ENCODE data around the gene PAK2. TPM values are rescaled to one million over a fixed set of nuclear protein-coding genes. Genes with fewer than 3 reads are reported as not detected.
"Not testable (repeated sequence)": the region's sequence is repeated elsewhere in the genome, so short reads cannot be mapped to it uniquely, and the experiment has no call there.

The PAK2 gene
- total and polyA plus RNA-seq, 3 donors from 2014 or later: 30.7 to 49.2 (median 47.4) TPM

GRCh38 chr3:196712514-196713413, 26.9 kb upstream of the PAK2 start:
- peak; percentile 76 for DNase-seq
- H3K36me3 ChIP-seq (ENCODE audit: low read depth, missing control alignments): no peaks in the 10 kb centered on the region
- H3K27ac ChIP-seq: peak overlapping the region; percentile 92 to 97
- 11 to 20% methylated on average over 7 to 20 of the region's 64 CpGs for WGBS, 2 donors
- H3K4me3 ChIP-seq: peak overlapping the region; percentile 74 to 85
- no peaks in the 10 kb centered on the region for H3K27me3 ChIP-seq
- no peaks in the 10 kb centered on the region for H3K9me3 ChIP-seq
- H3K4me1 ChIP-seq: peaks cover 8% of the 10 kb centered on the region
- TF ChIP-seq CTCF (IDR thresholded peaks at IDR 0.05): no peak
- intact Hi-C loops (cut with DNase I; ENCODE audit: low total_unique reads): no loop called here

GRCh38 chr3:196717162-196717561, 22.5 kb upstream of the PAK2 start:
- 93 to 94% methylated on average over 3 of the region's 3 CpGs for WGBS, 2 donors
- H3K4me1 ChIP-seq; H3K27ac ChIP-seq; H3K36me3 ChIP-seq (ENCODE audit: low read depth, missing control alignments); H3K4me3 ChIP-seq; H3K9me3 ChIP-seq; H3K27me3 ChIP-seq; DNase-seq; intact Hi-C loops (cut with DNase I; ENCODE audit: low total_unique reads): not testable (repeated sequence)

GRCh38 chr3:196721097-196721496, 18.6 kb upstream of the PAK2 start:
- Histone ChIP-seq H3K4me3 (no peak overlapping the region), H3K4me1 (no peaks in the 10 kb centered on the region), H3K27ac (no peak overlapping the region), H3K27me3 (no peaks in the 10 kb centered on the region), H3K36me3 (ENCODE audit: low read depth, missing control alignments) (no peaks in the 10 kb centered on the region), H3K9me3 (no peaks in the 10 kb centered on the region)
- no peak for DNase-seq
- intact Hi-C loops (cut with DNase I; ENCODE audit: low total_unique reads): no loop called here
- TF ChIP-seq POLR2A (IDR thresholded peaks at IDR 0.05) (no peak), CTCF (IDR thresholded peaks at IDR 0.05) (no peak)
- WGBS, 2 donors: 95 to 98% methylated on average over 2 of the region's 2 CpGs

- Histone ChIP-seq H3K36me3 (ENCODE audit: low read depth, missing control alignments) (no peaks in the 10 kb centered on the region), H3K9me3 (no peaks in the 10 kb centered on the region), H3K4me3 (no peak overlapping the region), H3K4me1 (no peaks in the 10 kb centered on the region), H3K27me3 (no peaks in the 10 kb centered on the region), H3K27ac (no peak overlapping the region)
- TF ChIP-seq CTCF (IDR thresholded peaks at IDR 0.05): no peak
- TF ChIP-seq POLR2A (IDR thresholded peaks at IDR 0.05): no peak
- 85 to 95% methylated on average over 7 of the region's 7 CpGs for WGBS, 2 donors
- intact Hi-C loops (cut with DNase I; ENCODE audit: low total_unique reads): no loop called here
- no peak for DNase-seq
Observed at GRCh38 chr3:196726788-196727675, 12.6 kb upstream of the PAK2 start.

- intact Hi-C loops (cut with DNase I; ENCODE audit: low total_unique reads): no loop called here
- no peaks in the 10 kb centered on the region for H3K9me3 ChIP-seq
- H3K27ac ChIP-seq: no peak overlapping the region
- WGBS, 2 donors: 89 to 91% methylated on average over 3 of the region's 3 CpGs
- DNase-seq: no peak
- no peak overlapping the region for H3K4me3 ChIP-seq
- no peaks in the 10 kb centered on the region for H3K4me1 ChIP-seq
- no peak for TF ChIP-seq CTCF (IDR thresholded peaks at IDR 0.05)
- H3K27me3 ChIP-seq: no peaks in the 10 kb centered on the region
- no peaks in the 10 kb centered on the region for H3K36me3 ChIP-seq (ENCODE audit: low read depth, missing control alignments)
Observed at GRCh38 chr3:196735751-196736150, 3.9 kb upstream of the PAK2 start.
